ENCODE measurements around the gene RPS18.

DNA sequence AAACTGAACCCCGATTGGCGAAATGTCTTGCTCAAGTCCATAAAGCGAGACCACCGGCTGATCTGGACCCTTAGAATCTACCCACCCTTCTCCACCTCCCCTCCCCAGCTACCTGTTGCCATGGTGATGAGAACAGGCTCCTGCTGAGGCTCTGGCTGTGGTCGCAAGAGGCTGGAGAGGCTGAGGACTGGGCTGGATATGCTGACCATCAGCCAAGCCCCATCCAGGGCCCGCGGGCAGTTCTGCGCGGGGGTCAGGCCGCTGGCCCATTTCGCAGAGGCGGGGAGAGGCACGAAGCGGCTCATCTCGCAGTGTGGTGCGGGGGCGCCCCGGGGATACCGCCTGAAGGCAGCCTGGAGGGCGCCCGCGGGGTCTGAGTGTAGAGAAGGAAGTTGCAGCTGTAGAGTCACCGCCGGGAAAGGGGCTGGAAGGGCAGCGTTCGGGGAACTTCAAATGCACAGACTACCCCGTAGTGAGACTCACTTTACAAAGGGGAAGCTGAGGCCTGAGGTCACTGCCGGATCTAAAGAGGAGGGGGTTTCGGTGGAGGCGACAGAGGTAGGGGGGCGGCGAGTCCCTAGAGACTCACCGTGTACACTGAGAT lies 41.3 kb downstream of the RPS18 start:
- TF ChIP-seq POLR2A (IDR thresholded peaks at IDR 0.05; ENCODE audit: low read length) (no peak), GATA1 (IDR thresholded peaks at IDR 0.05; ENCODE audit: low read depth, low read length) (no peak)

Data from erythroblast (primary cell).